ENCODE results near the gene TMEM151A.
A peak's percentile ranks its signal among the peaks of the same experiment; 100 is the strongest.
"Not testable (repeated sequence)": the region's sequence is repeated elsewhere in the genome, so short reads cannot be mapped to it uniquely, and the experiment has no call there.

The TMEM151A gene

DNA sequence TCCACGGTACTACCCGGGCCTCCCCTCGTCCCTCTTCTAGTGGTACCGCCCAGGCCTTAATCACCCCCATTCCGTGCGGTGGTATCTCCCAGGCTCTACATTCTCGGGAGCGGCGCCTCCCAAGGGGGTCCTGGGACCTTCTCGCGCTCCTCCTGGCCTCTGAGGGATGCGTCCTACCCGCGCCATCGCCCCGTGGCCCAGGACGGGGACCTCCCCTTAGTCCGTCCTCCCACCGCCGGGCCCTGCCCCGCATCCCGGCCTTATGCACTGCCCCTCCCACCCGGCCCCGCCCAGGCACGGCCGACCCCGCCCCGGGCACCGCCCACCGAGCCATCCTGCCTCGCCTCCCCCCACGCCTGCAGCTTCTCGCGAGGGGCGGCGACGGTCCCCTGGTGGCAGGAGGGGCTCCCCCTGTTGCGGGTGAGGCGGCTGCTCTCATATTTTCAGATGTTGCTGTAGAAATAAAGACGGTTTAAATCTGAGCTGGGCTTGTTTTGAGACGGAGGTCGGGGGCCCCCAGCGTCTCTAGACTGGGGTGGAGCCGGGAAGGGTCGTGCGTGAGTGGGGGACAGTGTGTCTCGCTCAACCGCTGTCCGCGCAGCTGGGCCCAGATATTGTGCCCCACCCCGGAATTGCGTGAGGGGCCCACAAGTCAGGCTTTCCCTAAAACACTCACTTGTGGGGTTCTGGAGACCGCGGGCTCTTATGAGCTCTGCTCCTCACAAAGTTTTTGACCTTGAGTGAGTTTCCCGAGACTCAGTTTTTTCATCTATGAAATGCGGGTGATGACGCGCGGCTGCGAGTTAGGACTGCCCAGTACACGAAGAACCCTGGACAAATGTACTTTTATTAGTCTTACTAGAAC, 24.1 kb upstream of the TMEM151A start:
- peak; percentile 75 for DNase-seq (ENCODE audit: low read depth)

DNA sequence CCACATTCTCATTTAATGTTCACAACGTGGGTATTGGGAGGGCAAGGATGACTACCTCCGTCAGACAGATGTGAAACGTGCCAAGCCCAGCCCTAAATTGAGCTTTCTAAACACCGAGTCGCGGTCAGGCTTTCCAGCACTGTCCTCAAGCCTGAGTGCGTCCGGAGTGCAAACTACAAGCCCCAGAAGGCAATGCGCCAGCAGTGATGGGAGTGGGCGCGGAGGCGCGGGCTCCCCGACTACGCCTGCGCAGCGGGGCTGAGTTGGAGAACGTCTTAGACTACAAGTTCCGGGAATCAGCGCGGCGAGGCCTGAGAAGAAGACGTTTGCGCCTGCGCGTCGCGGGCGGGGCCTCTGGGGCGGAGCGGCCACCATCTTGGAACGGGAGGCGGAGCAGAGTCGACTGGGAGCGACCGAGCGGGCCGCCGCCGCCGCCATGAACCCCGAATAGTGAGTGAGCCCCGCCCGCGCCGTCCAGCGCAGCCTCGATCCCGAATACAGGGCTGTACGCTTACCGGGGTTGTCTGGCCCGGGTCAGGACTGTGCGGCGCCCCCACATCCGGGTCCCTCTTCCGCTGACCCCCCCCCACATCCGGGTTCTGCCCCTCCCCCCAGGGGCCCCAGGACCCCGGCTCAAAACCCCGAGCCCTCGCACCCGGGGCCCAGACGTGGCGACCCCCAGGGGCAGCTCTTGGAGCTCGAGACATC, 23.3 kb upstream of the TMEM151A start, which contains the start of gene RAB1B:
Gene RAB1B (plus strand): TSS at position 396 of the 708 bp plus-strand sequence. CDS start 41 bp downstream, at position 437.
- peak; percentile 100 for DNase-seq (ENCODE audit: low read depth)

DNA sequence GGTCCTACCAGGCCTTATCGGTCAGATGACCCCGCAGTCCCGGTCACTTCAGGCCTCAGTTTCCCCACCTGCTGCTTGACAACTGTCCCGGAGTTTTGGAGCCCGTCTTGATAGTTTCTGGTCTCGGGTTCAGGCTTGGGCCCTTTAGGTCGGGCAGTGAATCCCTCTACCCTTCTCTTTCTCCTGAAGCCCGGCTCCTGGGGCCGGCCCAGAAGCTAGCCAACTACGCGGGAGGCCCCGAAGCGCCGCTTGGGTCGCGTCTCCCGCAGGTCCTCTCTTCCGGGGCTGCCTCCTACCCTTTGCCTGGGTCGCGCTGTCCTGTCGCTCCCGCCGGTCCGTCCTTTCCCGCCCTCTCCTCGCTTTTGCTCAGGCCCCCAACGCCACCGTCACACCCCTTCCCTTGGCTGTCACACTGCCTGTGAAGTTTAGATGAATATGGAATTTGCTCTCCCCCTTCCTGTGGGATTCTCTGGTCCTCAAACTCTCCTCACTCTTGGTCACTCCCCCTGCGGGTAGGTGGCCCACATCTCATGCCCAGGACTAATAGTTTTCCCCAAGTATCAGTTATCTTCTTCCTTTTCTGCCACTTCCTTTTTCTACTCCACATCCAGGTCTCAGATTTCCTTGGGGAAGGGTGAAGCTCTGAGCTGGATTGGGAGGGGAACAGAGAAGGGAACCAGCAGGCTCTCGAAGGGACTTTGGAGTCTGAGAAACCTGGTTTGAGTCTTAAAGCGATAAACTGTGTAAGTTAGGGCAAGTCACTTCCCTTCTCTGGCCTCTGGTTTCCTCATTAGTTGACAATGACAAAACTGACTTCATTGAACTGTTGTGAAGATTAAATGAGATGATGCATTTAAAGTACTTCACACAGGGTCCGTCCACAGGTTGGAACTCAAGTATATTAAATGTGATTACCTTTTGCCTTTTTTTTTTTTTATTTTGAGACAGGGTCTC, 22.5 kb upstream of the TMEM151A start:
- DNase-seq (ENCODE audit: low read depth) = no peak

DNA sequence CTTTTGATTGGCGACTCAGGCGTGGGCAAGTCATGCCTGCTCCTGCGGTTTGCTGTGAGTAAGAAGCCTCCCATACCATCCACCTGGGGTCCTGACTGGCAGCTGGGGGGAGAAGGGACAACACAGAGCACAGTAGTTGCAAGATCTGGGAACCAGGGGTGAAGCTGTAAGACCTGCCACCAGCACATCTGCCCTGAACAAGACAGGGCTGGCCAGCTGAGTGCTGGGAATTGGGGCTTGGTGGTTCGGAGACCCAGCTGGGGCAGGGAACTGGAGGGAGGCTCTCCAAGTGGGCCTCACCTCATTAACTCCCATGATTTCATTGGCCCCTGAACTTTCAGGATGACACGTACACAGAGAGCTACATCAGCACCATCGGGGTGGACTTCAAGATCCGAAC, 19.9 kb upstream of the TMEM151A start:
- DNase-seq (ENCODE audit: low read depth) = no peak

DNA sequence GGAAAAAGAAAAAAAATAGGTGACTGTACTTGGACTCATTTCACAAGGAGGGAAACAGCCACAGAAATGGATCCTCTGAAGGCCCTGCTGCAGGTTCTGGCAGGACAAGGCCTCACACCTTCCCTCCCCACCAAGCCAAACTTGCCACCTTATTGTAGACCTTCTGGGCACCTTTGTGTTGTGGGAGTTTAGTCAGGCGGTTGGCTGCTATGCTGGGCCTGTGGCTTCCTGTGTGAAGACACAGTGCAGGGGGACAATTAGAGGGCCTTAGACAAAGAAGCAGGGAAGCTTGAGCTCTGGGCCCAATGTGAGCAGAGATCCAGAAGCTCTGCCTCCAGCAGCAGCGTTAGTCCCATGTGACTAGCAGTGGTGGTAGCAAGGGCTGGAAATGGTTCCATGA, 19.1 kb upstream of the TMEM151A start:
- no peak for DNase-seq (ENCODE audit: low read depth)

DNA sequence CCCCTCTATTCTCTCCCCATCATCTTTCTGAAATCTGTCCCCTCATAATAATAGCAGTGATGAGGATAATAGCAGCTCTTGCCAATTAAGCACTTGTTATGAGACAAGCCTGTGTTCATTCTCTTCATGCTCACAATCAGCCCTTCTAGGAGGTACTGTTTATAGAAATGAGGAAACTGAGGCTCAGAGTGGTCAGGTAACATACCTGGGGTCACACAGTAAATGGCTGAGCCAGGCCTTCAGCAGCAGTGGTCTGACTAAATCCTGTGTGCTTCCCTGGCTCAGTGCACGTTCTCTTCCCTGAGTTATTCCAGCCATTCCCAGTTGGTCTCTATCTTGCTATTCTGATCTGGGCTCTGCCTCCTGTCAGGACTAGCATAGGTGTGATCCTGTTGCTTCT, 17.5 kb upstream of the TMEM151A start:
- no peak for DNase-seq (ENCODE audit: low read depth)

DNA sequence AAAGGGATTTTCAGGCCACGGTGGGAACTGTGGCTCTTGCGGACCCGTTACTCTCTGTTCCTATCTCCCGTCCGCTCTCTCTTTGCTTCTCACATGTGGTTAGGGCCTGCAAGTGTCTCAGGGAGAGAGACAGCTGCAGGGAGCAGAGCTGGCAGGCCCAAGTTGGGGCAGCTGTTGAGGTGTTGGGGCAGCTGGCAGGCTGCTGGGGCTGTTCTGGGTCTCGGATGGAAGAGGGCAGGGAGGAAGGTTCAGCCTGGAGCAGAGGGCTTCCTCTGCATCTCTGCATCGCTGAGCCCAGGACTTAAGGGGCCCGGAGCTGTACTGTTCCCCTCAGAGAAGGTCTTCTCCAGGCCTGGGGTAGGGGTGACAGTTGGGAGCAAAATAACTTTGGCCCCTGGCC, 16.3 kb upstream of the TMEM151A start:
- no peak for DNase-seq (ENCODE audit: low read depth)

DNA sequence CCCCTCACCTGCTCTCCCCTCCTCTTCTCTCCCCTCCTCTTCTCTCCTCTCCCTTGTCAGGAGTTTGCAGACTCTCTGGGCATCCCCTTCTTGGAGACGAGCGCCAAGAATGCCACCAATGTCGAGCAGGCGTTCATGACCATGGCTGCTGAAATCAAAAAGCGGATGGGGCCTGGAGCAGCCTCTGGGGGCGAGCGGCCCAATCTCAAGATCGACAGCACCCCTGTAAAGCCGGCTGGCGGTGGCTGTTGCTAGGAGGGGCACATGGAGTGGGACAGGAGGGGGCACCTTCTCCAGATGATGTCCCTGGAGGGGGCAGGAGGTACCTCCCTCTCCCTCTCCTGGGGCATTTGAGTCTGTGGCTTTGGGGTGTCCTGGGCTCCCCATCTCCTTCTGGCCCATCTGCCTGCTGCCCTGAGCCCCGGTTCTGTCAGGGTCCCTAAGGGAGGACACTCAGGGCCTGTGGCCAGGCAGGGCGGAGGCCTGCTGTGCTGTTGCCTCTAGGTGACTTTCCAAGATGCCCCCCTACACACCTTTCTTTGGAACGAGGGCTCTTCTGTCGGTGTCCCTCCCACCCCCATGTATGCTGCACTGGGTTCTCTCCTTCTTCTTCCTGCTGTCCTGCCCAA, 15.6 kb upstream of the TMEM151A start:
- DNase-seq (ENCODE audit: low read depth) = no peak

DNA sequence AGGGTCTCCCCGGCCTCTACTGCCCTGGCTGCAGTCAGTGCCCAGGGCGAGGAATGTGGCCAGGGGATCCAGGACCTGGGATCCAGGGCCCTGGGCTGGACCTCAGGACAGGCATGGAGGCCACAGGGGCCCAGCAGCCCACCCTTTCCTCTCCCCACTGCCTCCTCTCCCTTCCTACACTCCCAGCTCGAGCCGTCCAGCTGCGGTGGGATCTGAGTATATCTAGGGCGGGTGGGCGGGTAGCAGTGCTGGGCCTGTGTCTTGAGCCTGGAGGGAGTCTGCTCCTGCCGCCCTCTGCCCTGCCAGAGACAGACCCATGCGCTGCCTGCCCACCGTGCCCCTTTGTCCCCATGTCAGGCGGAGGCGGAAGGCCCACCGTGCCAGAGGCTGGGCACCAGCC, 15.1 kb upstream of the TMEM151A start:
- DNase-seq (ENCODE audit: low read depth) = not testable (repeated sequence)

DNA sequence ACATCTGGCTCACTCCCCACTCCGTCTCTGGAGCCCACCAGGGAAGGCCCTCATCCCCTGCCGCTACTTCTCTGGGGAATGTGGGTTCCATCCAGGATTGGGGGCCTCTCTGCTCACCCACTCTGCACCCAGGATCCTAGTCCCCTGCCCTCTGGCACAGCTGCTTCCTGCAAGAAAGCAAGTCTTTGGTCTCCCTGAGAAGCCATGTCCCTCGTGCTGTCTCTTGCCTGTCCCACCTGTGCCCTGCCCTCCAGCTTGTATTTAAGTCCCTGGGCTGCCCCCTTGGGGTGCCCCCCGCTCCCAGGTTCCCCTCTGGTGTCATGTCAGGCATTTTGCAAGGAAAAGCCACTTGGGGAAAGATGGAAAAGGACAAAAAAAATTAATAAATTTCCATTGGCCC, 14.6 kb upstream of the TMEM151A start:
- DNase-seq (ENCODE audit: low read depth) = not testable (repeated sequence)

DNA sequence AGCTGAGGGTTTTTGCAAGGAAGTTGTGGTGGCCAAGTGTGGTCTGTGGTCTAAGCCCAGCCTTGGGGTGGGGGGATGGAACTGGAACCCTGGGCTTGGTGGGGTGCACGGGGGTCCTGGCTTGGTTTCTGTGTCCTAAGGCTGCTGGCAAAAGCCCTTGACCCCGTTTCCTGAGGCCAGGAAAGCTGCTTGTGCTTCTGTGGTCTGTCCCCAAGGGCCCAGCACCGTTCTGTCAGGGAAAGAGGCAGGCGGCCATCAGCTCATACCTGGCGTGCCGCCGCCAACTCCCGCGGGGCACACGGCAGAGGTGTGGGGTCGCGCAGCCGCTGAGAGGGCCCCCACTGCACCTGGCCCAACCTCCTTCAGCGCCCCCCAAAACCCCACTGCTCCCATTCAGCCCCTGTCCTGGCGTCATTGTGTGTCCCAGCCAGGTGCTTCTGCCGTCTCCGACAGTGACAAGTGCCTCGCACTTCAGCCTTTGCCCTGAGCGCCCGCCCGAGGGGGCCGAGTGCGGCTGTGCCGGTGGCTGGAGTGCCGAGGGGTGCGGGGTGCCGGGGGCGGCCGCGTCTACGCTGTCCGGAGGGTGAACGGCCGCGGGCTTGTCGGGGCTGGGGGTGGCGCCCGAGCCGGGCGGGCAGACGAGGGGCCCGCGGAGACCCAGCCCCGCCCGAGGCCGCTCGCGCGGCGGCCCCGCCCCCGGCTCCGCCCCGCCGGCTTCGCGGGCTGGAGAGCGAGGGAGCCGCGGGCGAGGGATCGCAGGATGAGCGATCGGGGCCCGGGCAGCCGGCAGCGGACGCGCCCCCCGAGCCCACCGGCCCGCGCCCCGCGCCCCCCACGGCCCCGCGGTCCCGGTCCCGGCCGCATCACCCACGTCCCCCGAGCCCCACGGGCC, 14.0 kb upstream of the TMEM151A start, which contains the start of gene CNIH2:
Gene CNIH2 (plus strand): TSS at position 705 of the 892 bp plus-strand sequence. CDS start 282 bp downstream, outside the sequence.
- DNase-seq (ENCODE audit: low read depth) = no peak

DNA sequence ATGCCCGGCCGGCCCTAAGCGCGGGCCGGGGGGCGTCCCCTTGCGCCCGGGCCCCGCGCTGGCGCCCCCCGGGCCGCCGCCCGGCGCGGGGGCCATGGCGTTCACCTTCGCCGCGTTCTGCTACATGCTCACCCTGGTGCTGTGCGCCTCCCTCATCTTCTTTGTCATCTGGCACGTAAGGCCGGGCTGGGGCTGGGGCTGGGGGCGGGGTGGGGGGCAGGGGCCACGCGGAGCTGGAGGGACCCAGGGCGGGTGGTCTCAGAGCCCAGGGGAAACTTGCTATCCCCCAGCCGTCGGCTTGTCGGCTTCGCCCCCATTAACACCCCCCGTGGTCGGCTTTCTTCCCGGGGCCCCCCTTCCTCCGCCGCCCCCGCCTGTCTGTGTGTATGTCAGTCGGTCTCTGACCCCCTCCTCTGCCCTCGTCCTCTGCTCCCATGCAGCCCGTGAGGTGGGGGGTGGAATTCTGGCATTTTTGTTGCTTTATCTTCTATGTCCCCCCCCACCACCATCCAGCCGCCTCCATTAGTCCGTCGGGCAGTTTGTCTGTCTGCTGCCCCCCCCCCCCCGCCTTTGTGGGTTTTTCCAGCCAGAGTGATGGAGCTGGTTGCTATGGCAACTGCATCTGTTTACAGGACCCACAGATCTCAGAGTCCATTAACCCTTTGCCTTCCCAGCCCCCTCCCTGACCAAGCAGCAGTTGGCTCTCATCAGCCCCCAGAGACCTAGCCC, 13.2 kb upstream of the TMEM151A start:
- no peak for DNase-seq (ENCODE audit: low read depth)

DNA sequence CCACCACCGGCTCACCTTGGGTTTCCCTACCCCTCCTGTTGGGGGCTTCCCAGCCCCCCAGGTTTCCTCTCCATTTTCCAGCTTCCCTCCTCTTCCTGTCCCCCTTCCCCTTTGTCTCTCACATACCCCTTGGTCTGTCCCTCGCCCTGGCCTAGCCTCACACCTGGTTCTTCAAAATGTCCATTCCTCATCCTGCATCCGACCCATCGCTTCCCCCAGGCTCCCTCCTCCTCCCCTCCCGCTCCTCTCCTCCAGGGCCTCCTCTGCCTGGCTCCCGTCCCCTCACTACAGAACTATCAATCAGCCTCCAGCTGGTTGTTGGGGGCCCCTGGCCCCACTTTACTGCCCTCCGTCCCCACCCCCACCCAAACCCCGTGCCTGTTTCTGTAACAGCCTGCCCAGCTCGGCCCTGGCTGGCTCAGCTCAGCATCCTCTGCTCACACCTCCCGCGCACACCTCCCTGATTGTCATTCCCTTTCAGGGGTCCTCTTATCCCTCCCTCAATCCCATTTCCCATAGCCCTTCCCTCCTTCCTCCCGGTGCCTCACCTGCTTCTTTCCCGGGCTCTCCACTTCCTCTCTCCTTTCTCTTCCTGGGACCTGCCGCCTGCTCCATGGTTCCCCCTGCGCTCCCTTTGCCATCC, 12.5 kb upstream of the TMEM151A start:
- DNase-seq (ENCODE audit: low read depth) = no peak

DNA sequence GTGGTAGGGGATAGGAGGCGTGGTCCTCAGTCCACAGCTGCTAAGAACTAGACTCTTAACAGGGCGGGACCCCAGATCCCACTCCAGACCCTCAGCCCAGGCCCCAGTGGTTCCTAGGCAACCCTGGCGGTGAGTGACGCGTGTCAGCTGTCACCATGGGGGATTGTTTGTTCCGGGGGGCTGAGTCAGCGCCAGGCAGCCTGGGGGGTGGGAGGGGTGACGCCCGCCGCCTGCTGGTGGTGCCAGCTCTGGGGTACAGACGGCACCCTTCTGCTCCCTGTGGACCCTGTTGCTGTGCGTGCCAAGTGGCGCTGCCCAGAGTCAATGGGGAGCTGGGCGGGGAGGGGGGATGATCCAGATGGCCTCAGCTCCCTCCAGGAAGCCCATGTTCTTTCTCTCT, 11.3 kb upstream of the TMEM151A start:
- no peak for DNase-seq (ENCODE audit: low read depth)

DNA sequence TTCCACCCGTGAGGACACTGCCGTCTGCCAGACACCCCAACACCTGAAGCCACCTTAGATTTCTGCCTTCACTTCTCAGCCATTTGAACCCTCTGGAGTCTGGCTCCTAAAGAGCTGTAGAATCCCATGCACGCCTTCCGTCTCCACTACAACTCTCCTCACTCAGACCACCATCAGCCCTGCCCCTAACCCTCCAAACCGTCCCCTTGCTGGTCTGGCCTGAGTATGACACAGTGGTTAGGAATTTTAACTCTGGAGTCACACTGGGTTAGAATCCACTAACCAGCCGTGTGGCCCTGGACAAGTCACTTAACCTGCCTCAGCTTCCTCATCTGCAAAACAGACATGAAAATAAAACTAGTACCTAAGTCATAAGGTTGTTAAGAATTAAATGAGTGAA, 10.7 kb upstream of the TMEM151A start:
- no peak for DNase-seq (ENCODE audit: low read depth)

DNA sequence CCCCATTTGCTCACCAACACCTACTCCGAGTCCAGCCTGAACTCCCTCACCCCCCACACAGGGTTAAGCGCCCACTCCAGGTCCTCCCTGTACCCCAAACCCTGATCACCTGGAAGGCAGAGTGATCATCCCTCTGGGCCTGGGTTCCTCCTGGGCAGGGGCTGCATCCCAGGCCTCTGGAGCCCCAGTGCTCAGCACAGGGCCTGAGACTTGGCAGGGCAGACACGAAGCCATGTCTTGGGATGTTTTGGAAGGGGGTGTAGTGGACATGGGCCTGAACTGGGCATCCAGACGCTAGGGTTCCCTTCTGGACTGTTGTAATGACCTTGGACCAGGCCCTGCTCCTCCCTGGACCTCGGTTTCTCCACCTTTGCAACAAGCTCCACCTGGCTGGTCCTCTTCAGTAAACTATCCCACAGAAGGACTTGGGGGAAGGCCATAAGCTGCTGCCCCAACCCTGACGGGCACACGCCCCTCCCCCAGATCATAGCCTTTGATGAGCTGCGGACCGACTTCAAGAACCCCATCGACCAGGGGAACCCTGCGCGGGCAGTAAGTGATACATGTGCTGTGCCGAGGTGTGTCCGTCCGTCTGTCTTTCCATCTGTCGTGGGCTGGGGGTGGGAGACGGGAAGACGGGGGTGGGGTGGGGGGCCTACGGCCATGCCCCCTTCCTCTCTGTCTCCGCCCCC, 9.8 kb upstream of the TMEM151A start:
- no peak for DNase-seq (ENCODE audit: low read depth)

DNA sequence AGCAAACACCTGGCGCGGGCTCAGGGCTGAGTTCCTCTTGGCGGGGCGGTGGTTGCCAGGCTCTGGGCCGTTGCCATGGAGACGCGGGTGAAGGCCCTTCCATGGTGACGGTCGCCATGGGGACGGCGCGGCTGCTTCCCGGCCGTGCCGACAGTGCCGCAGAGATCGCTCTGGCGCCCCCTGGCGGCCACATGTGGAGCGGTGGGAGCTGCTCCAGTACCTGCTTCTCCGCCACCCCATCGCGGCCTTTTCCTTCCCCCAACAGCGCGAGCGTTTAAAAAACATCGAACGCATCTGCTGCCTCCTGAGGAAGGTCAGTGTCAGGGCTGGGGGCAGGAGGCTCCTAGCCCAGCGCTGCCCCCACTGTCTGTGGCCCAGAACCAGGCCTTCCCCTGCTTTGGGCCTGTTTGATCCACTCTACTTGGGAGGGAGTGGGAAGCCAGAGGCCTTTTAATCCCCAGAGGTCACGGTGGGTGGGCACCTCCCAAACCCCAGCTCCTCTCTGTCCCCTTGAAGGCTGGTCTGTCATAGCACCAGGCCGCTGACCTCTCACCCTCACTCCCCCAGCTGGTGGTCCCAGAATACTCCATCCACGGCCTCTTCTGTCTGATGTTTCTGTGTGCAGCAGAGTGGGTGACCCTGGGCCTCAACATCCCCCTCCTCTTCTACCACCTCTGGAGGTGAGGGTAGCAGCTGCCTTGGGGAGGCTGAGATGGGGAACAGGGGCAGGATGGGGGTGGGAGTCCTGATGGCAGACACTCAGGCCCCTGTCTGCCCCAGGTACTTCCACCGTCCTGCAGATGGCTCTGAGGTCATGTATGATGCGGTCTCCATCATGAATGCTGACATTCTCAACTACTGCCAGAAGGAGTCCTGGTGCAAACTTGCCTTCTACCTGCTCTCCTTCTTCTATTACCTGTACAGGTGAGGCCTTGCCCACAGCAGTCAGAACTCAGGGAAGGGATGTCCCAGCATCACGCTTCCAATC, 8.9 kb upstream of the TMEM151A start:
- peak; percentile 99 for DNase-seq (ENCODE audit: low read depth)
